Progenitor cell of endocrine pancreas (in vitro differentiated cells): ENCODE measurements around the gene ZNF354B. TPM values are rescaled to one million over a fixed set of nuclear protein-coding genes. Genes with fewer than 3 reads are reported as not detected.

Experiments used
- DNase-seq: peaks from one replicate; pipeline ENCODE4 v3.0.0; 2021; ENCODE audit warnings: low spot score; ENCODE audit not compliant: unreplicated experiment
- H3K27ac Mint-ChIP-seq: 2 replicates; pipeline ENCODE4 v1.8.0; 2021; ENCODE audit warnings: mild to moderate bottlenecking, moderate library complexity, mixed read lengths
- H3K27me3 Mint-ChIP-seq: 2 replicates; pipeline ENCODE4 v1.8.0; 2021; ENCODE audit warnings: mixed read lengths
- H3K36me3 Mint-ChIP-seq: 2 replicates; pipeline ENCODE4 v1.8.0; 2022; ENCODE audit warnings: mixed read lengths; ENCODE audit not compliant: insufficient read depth
- H3K4me1 Mint-ChIP-seq: 2 replicates; pipeline ENCODE4 v1.8.0; 2021; ENCODE audit warnings: low read depth, mixed read lengths
- H3K4me3 Mint-ChIP-seq: 2 replicates; pipeline ENCODE4 v1.8.0; 2021; ENCODE audit warnings: low read depth, mild to moderate bottlenecking, moderate library complexity, mixed read lengths
- H3K9me3 Mint-ChIP-seq: 2 replicates; pipeline ENCODE4 v1.8.0; 2021; ENCODE audit warnings: low read depth, mixed read lengths
- CTCF ChIP-seq: fragments of 200-600 bp; sonication (generic); IDR thresholded peaks from one replicate; pipeline ENCODE4 v1.5.0; 2021; ENCODE audit warnings: antibody characterized with exemption, mild to moderate bottlenecking; ENCODE audit not compliant: unreplicated experiment
- total RNA-seq: library from RNA; stranded (reverse); gene quantifications from 2 replicates; pipeline ENCODE4 v1.2.1, GENCODE V29; 2021

Gene ZNF354B
- total RNA-seq, 1 donor from 2014 or later = 27.2 TPM

- H3K27me3 Mint-ChIP-seq = no peaks in the 10 kb centered on the region
- H3K4me1 Mint-ChIP-seq = no peaks in the 10 kb centered on the region
- H3K9me3 Mint-ChIP-seq = peaks cover 60% of the 10 kb centered on the region
- no peak overlapping the region for H3K27ac Mint-ChIP-seq
- no peak for DNase-seq
- peaks cover 84% of the 10 kb centered on the region for H3K36me3 Mint-ChIP-seq
- no peak overlapping the region for H3K4me3 Mint-ChIP-seq
- no peak for TF ChIP-seq CTCF
Observed at GRCh38 chr5:178883815-178884430, 24.2 kb downstream of the ZNF354B start.

GRCh38 chr5:178895615-178896571, 36.1 kb downstream of the ZNF354B start, which contains the start of gene ZFP2:
Gene ZFP2 (plus strand): TSS chr5:178895913. CDS start chr5:178931314, 35,401 bp downstream.
- Mint-ChIP-seq H3K36me3 (peaks cover 22% of the 10 kb centered on the region), H3K27me3 (no peaks in the 10 kb centered on the region), H3K9me3 (peaks cover 15% of the 10 kb centered on the region), H3K4me3 (peak within 1 kb of the TSS; percentile 88), H3K27ac (peak within 1 kb of the TSS; percentile 94), H3K4me1 (peaks cover 5% of the 10 kb centered on the region)
- no peak for TF ChIP-seq CTCF
- peak; percentile 63 for DNase-seq

GRCh38 chr5:178899289-178899688, 39.5 kb downstream of the ZNF354B start:
- H3K27ac Mint-ChIP-seq = no peak overlapping the region
- H3K4me1 Mint-ChIP-seq = peaks cover 5% of the 10 kb centered on the region
- peaks cover 47% of the 10 kb centered on the region for H3K36me3 Mint-ChIP-seq
- DNase-seq = no peak
- no peaks in the 10 kb centered on the region for H3K27me3 Mint-ChIP-seq
- TF ChIP-seq CTCF = no peak
- no peak overlapping the region for H3K4me3 Mint-ChIP-seq
- H3K9me3 Mint-ChIP-seq = peaks cover 35% of the 10 kb centered on the region

GRCh38 chr5:178902849-178903248, 43.1 kb downstream of the ZNF354B start:
- TF ChIP-seq CTCF = no peak
- H3K4me1 Mint-ChIP-seq = no peaks in the 10 kb centered on the region
- DNase-seq = no peak
- H3K27me3 Mint-ChIP-seq = no peaks in the 10 kb centered on the region
- peaks cover 50% of the 10 kb centered on the region for H3K9me3 Mint-ChIP-seq
- no peak overlapping the region for H3K4me3 Mint-ChIP-seq
- H3K27ac Mint-ChIP-seq = no peak overlapping the region
- peaks cover 63% of the 10 kb centered on the region for H3K36me3 Mint-ChIP-seq
